Heart right ventricle (tissue), 16 donors: ENCODE results near the gene CEP104. TPM values are rescaled to one million over a fixed set of nuclear protein-coding genes. Genes with fewer than 3 reads are reported as not detected.

Experiments
- ATAC-seq, 8 donors: fragments of 200-7000 bp; cut with Tn5 transposase; one replicate each; pipeline ENCODE4 v1.9.1; 2020; ENCODE audit warnings: mild to moderate bottlenecking in 8 of 8, moderate library complexity in 8 of 8, moderate number of reproducible peaks in 1 of 8
- DNase-seq, 2 donors: peaks; one replicate each; pipeline ENCODE4 v3.0.0-alpha.2; 2020
- H3K27ac ChIP-seq, 10 donors: fragments of 200-600 bp; sonication (generic) in 2 of 10; one replicate each; pipeline versions ENCODE4 v1.5.0 to v1.8.0; 2020 to 2022; ENCODE audit warnings: mild to moderate bottlenecking in 3 of 10
- H3K27me3 ChIP-seq, 7 donors: fragments of 200-600 bp; one replicate each; pipeline ENCODE4 v1.8.0; 2021 to 2022; ENCODE audit warnings: mild to moderate bottlenecking in 2 of 7
- H3K36me3 ChIP-seq, 9 donors: fragments of 200-600 bp; sonication (generic) in 1 of 9; one replicate each; pipeline versions ENCODE4 v1.5.0 to v1.8.0; 2020 to 2022; ENCODE audit warnings: mild to moderate bottlenecking in 2 of 9
- H3K4me1 ChIP-seq, 9 donors: fragments of 200-600 bp; sonication (generic) in 1 of 9; one replicate each; pipeline versions ENCODE4 v1.5.0 to v1.8.0; 2020 to 2022; ENCODE audit warnings: mild to moderate bottlenecking in 4 of 9
- H3K4me3 ChIP-seq, 10 donors: fragments of 200-600 bp; sonication (generic) in 2 of 10; one replicate each; pipeline versions ENCODE4 v1.5.0 to v1.8.0; 2020 to 2022; ENCODE audit warnings: mild to moderate bottlenecking in 7 of 10, moderate library complexity in 2 of 10
- H3K9me3 ChIP-seq, 11 donors: fragments of 200-600 bp in 10 of 11; sonication (generic) in 2 of 11; one replicate each; pipeline versions ENCODE4 v1.5.0 to v1.8.0; 2013 to 2022; ENCODE audit warnings: mild to moderate bottlenecking in 2 of 11, control low read depth in 1 of 11, moderate library complexity in 1 of 11
- WGBS, 2 donors: extraction: QIAGEN DNeasy Blood & Tissue Kit; methylation state at CpG; one replicate each; pipeline ENCODE4 v1.1.7; 2013; ENCODE audit warnings: inconsistent platforms in 1 of 2; 5-methylcytosine and 5-hydroxymethylcytosine counted together
- intact Hi-C, 10 donors: fragments of 100-400 bp; cut with DNase I; formaldehyde crosslinking; loops; one replicate each; pipeline versions ENCODE4 v1.11.1 to v1.14.2; 2022
- polyA plus RNA-seq, 2 donors: library from polyadenylated mRNA; stranded (reverse); fragments of 200-250 nt; gene quantifications; one replicate each; pipeline ENCODE4 v1.2.3, GENCODE V29; 2013
- total RNA-seq, 10 donors: library from RNA; stranded (reverse); fragmentation: NEBNext Ultra II Directional in 3 of 10; extraction: Animal tissue kit (Norgen Biotek cat#: 25700) in 3 of 10; gene quantifications; one replicate each; pipeline versions ENCODE4 v1.2.1 to v1.2.4, GENCODE V29; 2021 to 2023
- TF ChIP-seq, protein P1 (sequence below), 9 donors: fragments of 200-600 bp; sonication (generic) in 2 of 9; IDR thresholded peaks; one replicate each; pipeline versions ENCODE4 v1.5.0 to v1.8.0; 2021 to 2022; ENCODE audit warnings: antibody characterized with exemption in 9 of 9, mild to moderate bottlenecking in 5 of 9, moderate library complexity in 1 of 9
- donor health status: Arrhythmogenic right ventricular cardiomyopathy.
- donor health status: ischemic (EF 13 %, LVEDD 7.1; RV severe dilation, severe dysfunction).
- donor health status: healthy with polysubstance abuse.
- donor health status: DM: no; HTN: yes; CAD: no.
- donor health status: DM: no; HTN: no; CAD: no.
- donor health status: ischemic (EF 25% LVEDD 6.9; RV normal size, moderate dysfunction).
- donor health status: ischemic (EF 25% LVEDD 5.7; RV mildly dilated, moderate dysfunction).
- donor health status: healthy.
- donor health status: DM: yes; HTN: yes; CAD: no.
- donor health status: Ischemic cardiomyopathy.
- donor health status: ischemic (EF 35%, LVEDD 5.7; RV mildly dilated, moderate dysfunction).
- donor health status: nonischemic (EF 11% LVEDD 7.7; RV severe dilation, severe dysfunction).
- donor health status: DM: yes; HTN: yes; CAD: no.
- donor health status: PGD.
- donor health status: ischemic (EF 29% LVEDD 5.4; RV normal size, mild dysfunction).
- donor health status: nonischemic (EF 23%, LVEDD 6.1; RV moderate dilation, normal function).

Gene CEP104
- total and polyA plus RNA-seq, 12 donors = 4.9 to 42.9 (median 27.2) TPM

DNA sequence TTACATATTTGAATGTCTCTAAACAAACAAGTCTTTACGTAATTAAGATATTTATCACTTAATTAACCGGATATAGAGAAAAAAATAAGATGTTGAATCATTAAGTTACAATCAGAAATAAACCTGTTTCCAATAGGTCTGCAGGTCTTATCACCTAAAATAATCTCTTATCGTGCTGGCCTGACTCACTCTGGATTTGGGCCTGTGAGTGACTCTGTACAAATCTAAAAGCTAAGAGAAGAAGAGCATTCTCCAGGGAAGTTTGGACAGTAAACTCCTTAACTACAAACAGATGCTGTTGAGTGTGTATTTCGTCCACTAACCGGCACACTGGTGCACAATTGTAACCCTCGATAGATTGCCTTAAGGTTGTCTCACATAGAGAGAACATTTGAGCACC is 25.3 kb downstream of the CEP104 start:
- intact Hi-C loops = no loop called here
- Histone ChIP-seq H3K27ac (no peak overlapping the region), H3K4me1 (no peaks in the 10 kb centered on the region), H3K4me3 (no peak overlapping the region), H3K9me3 (peaks cover 0 to 1% (median 0%) of the 10 kb centered on the region in 11 donors), H3K27me3 (no peaks in the 10 kb centered on the region), H3K36me3 (peaks cover 0 to 100% (median 58%) of the 10 kb centered on the region in 9 donors)
- no peak for ATAC-seq
- DNase-seq = no peak
- TF ChIP-seq, protein P1, sequence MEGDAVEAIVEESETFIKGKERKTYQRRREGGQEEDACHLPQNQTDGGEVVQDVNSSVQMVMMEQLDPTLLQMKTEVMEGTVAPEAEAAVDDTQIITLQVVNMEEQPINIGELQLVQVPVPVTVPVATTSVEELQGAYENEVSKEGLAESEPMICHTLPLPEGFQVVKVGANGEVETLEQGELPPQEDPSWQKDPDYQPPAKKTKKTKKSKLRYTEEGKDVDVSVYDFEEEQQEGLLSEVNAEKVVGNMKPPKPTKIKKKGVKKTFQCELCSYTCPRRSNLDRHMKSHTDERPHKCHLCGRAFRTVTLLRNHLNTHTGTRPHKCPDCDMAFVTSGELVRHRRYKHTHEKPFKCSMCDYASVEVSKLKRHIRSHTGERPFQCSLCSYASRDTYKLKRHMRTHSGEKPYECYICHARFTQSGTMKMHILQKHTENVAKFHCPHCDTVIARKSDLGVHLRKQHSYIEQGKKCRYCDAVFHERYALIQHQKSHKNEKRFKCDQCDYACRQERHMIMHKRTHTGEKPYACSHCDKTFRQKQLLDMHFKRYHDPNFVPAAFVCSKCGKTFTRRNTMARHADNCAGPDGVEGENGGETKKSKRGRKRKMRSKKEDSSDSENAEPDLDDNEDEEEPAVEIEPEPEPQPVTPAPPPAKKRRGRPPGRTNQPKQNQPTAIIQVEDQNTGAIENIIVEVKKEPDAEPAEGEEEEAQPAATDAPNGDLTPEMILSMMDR (IDR thresholded peaks at IDR 0.05) = no peak
- WGBS, 2 donors = 81 to 92% methylated on average over 6 of the region's 6 CpGs

DNA sequence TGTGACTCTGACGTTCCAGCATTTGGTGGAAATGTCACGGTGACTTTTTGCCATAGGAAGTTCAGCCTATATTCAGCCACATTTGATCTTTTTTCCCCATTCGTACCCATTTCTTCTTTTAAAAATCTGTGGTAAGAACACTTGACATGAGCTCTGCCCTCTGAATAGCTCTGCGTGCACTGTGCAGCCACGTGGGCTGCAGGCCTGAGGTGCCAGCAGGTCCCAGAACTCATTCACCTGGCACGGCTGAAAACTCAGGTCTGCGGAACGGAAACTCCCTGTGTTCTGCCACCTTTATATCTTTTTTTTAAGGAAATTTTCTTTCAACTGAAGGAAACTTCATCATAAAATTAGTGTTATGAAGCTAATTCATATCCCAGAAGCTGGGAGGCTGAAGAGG is 28.6 kb downstream of the CEP104 start:
- Histone ChIP-seq H3K27me3 (no peaks in the 10 kb centered on the region), H3K27ac (no peak overlapping the region), H3K4me1 (no peaks in the 10 kb centered on the region), H3K36me3 (peaks cover 0 to 97% (median 53%) of the 10 kb centered on the region in 9 donors), H3K4me3 (no peak overlapping the region), H3K9me3 (no peaks in the 10 kb centered on the region)
- 93 to 95% methylated on average over 8 of the region's 8 CpGs for WGBS, 2 donors
- intact Hi-C loops = no loop called here
- ATAC-seq (no peak), DNase-seq (no peak)
- TF ChIP-seq, protein P1 (IDR thresholded peaks at IDR 0.05) = no peak

DNA sequence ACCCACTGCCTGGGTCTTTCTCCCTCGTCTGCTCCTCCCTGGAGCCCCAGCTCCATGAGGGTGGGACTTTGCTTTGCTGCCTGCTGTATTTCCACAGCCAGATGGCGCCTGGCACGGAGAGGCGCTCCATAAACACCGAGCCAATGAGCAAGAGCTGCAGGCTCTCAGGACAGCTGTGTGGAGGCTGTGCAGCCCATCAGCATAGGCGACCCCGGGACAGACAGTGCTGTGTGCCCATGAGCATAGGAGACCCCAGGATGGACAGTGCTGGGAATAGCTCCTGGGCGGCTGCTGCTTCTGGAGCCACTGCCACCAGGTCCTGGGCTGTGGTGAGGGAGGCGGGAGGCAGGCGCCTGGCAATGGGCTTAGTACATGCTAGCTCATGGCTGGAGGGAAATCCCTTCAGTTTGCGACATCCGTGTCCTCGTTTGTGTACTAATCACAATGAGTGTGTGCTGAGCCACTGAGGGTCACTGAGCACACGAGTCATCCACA is 29.2 kb downstream of the CEP104 start:
- ATAC-seq (peak in 1 of 8 donors; percentile 53), DNase-seq (no peak)
- Histone ChIP-seq H3K36me3 (peaks cover 0 to 97% (median 54%) of the 10 kb centered on the region in 9 donors), H3K4me3 (no peak overlapping the region), H3K27me3 (no peaks in the 10 kb centered on the region), H3K27ac (no peak overlapping the region), H3K9me3 (no peaks in the 10 kb centered on the region), H3K4me1 (no peaks in the 10 kb centered on the region)
- intact Hi-C loops = no loop called here
- TF ChIP-seq, protein P1 (IDR thresholded peaks at IDR 0.05) = no peak
- WGBS, 2 donors = 88% methylated on average over 14 of the region's 14 CpGs

DNA sequence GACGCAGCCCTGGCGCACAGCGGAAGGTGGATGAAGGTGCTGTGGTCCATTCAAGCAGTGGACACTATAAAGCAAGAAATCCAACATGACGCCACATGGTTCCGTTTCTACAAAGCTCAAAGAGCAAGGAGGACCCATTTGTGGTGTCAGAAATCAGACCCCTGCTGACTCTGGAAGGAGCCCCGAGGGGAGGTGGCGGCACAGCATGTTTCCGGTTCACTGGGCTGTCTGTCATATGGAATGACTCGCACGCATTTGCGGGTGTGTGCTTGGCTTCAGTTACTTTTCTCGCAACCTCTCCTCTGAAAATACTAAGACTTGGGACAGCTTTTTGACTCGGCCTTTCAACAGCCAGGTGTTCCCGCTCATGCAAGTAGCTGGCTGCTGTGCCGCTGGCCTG is 31.7 kb downstream of the CEP104 start:
- no peak overlapping the region for H3K4me3 ChIP-seq
- intact Hi-C loops = no loop called here
- H3K36me3 ChIP-seq = peaks cover 0 to 97% (median 73%) of the 10 kb centered on the region in 9 donors
- TF ChIP-seq, protein P1 (IDR thresholded peaks at IDR 0.05) = no peak
- DNase-seq (no peak), ATAC-seq (no peak)
- no peaks in the 10 kb centered on the region for H3K9me3 ChIP-seq
- no peaks in the 10 kb centered on the region for H3K27me3 ChIP-seq
- H3K27ac ChIP-seq = no peak overlapping the region
- H3K4me1 ChIP-seq = no peaks in the 10 kb centered on the region
- WGBS, 2 donors = 85 to 91% methylated on average over 15 of the region's 15 CpGs
